Glomerular endothelial cell (primary cell): ENCODE data around the gene TRAPPC4. TPM values are rescaled to one million over a fixed set of nuclear protein-coding genes. Genes with fewer than 3 reads are reported as not detected.
"Not testable (repeated sequence)": the region's sequence is repeated elsewhere in the genome, so short reads cannot be mapped to it uniquely, and the experiment has no call there.

ENCODE experiments used
- DNase-seq: peaks from one replicate; pipeline ENCODE4 v3.0.0-alpha.2; 2011; ENCODE audit warnings: low read depth, low spot score; ENCODE audit errors: extremely low read depth
- total RNA-seq: library from RNA; depleted of rRNA; stranded (reverse); fragments of >200 nt; gene quantifications from 2 replicates; pipeline ENCODE4 v1.2.3, GENCODE V29; 2015

The TRAPPC4 gene
- total RNA-seq, 1 donor from 2014 or later: 76.3 TPM

GRCh38 chr11:119030329-119031047 lies 11.9 kb downstream of the TRAPPC4 start, which contains the start of gene SLC37A4:
Gene SLC37A4 (minus strand): TSS chr11:119030877.
- peak; percentile 81 for DNase-seq

GRCh38 chr11:119031912-119032280 lies 13.3 kb downstream of the TRAPPC4 start:
- no peak for DNase-seq

- DNase-seq: not testable (repeated sequence)
Observed at GRCh38 chr11:119033421-119033820, 14.9 kb downstream of the TRAPPC4 start.

DNA sequence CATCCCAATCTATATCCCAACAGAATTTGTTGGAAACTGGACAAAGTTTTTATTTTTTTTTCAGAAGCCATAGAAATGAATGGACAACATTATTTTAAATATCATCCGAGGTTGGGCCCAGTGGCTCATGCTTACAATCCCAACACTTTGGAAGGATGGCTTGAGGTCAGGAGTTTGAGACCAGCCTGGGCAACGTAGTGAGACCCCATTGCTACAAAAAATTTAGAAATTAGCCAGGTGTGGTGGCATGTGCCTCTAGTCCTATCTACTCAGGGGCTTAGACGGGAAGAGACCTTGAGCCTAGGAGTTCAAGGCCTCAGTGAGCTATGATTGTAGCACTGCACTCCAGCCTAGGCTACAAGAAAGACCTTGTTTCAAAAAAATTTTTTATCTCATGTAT lies 16.2 kb downstream of the TRAPPC4 start:
- no peak for DNase-seq

GRCh38 chr11:119038884-119039283 lies 20.3 kb downstream of the TRAPPC4 start:
- DNase-seq: no peak

DNA sequence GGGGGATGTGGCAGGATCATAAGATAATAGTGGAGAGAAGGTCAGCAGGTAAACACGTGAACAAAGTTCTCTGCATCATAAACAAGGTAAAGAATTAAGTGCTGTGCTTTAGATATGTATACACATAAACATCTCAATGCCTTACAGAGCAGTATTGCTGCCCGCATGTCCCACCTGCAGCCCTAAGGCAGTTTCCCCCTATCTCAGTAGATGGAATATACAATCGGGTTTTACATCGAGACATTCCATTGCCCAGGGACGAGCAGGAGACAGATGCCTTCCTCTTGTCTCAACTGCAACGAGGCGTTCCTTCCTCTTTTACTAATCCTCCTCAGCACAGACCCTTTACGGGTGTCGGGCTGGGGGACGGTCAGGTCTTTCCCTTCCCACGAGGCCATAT lies 20.9 kb downstream of the TRAPPC4 start:
- not testable (repeated sequence) for DNase-seq

DNA sequence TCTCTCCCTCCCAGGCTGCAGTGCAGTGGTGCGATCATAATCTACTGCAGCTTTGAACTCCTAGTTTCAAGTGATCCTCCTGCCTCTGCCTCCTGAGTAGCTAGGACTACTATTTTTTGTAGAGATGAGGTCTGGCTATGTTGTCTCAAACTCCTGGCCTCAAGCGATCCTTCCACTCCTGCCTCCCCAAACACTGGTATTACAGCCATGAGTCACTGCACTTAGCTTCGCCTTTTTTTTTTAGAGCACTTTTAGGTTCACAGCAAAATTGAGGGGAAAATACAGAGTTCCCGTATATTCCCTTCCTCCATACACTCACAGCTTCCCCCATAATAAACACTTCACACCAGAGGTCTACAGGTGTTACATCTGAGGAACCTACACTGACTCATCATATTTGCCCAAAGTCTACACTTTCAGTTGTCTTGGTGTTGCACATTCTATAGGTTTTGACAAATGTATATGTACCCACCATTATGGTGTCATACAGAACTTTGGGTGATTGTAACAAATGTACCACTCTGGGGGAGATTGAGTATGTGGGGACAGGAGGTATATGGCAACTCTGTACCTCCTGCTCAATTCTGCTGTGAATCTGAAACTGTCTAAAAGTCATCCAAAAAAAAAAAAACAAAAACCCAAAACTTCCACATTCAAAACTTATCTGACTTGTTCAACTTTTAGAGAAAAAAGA lies 23.4 kb downstream of the TRAPPC4 start:
- no peak for DNase-seq

GRCh38 chr11:119042927-119043326 lies 24.4 kb downstream of the TRAPPC4 start:
- no peak for DNase-seq

DNA sequence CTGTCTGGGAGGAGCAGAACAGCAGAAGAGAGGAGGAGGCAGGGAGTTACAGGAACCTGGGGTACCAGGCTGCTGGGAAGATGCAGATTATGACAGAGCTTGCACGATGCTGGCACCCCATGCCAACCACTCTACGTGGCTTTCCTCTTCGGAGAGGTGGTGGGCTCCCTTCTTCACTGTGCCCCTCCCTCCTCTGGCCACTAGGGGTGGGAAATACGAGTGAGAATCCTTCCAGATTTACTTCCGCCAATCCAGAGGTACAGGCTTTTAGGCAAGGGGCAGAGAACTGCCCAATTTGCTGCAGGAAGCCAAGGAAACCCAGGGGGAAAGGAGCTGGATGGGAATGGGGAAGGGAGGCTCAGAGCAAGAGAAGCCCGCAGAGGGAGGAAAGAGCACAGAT lies 26.1 kb downstream of the TRAPPC4 start:
- no peak for DNase-seq

DNA sequence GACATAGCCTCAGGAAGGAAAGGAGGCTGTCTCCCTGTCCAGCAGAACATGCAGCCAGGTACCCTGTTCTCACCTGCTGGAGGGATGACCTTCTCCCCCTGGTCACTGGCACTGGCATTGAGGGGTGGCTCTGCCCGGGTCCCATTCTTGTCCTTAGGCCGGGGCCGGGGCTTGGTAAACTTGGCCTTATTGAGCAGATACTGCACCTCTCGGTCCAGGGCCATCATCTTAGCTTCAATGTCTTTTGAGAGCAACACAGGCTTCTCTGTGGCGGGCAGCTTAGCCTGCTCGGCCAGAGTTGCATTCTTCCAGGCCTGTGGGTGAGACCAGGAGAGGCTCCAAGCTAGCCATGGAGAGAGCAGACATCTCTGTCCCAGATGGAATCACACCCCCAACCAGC lies 27.9 kb downstream of the TRAPPC4 start:
- DNase-seq: no peak

GRCh38 chr11:119047205-119047604 lies 28.6 kb downstream of the TRAPPC4 start:
- DNase-seq: no peak

GRCh38 chr11:119048644-119049043 lies 30.1 kb downstream of the TRAPPC4 start:
- DNase-seq: no peak

DNA sequence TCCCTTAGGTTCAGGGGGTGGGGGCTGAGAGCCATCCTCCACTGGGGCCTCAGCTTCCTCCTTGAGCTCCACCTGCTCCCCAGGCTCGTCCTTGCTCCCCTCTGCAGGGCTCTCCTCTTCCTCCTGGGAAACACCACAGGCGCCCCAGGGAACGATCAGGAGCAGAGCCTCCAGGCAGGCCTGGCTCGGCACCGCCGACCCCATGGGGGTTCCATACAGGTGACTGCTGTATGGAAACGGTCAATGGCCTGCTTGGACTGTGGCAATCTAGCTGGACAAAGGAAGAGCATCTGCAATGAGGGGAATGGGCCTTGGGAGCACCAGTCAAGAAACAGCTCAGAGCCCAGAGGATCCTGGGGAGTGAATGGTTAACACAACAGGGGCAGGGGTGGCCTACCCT lies 30.5 kb downstream of the TRAPPC4 start:
- DNase-seq: no peak

GRCh38 chr11:119051440-119052162 lies 33.0 kb downstream of the TRAPPC4 start:
- no peak for DNase-seq

DNA sequence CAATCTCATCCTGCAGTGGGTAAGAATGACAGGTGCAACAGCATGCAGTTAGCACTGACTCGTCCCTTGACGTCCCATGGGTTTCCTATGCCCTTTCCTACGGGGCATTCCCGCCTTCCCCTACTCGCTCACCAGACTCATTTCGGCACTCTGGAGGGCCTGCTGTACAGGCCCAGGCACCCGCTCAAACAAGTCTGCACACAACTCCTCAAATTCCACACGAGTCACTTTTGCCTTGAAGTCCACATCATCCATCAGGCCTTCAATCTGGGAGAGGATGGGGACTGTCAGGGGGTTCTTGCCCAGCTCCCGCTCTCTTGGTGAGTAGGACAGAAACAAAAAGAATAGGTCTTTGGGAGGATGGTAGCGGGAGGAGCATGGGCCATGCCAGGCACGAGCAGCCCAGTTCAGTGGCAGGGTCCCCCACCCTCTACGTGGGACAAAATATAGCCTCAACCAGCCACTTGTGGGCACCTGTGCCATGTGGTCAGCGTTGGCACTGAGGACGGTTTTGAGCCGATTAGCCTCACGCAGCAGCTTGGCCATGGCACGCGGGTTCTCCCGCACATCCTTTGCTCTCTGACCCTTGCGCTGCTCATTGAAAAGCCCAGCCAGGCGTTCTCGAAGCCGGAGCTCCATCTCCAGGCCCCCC lies 33.7 kb downstream of the TRAPPC4 start:
- no peak for DNase-seq

GRCh38 chr11:119054418-119054817 lies 35.9 kb downstream of the TRAPPC4 start:
- DNase-seq: no peak

DNA sequence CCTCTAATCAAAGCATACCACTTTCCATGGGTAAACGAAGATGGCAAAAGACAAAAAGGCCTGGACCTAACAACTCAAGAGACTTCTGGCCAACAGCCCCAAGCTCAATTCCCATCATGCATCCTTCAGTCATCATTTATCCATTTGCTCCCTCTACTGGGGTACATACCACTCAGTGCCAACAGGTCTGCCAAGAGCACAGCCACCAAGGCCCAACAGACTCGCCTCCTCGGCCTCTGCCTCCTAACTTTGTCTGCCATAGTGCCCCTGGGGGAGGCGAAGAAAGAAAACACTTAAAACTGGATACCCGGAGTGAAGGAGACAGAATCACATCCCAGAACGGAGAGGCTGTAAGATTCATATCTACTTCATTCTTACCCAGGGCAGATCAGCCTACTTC lies 37.3 kb downstream of the TRAPPC4 start:
- no peak for DNase-seq

- DNase-seq: no peak
Observed at GRCh38 chr11:119056421-119056999, 37.9 kb downstream of the TRAPPC4 start.

DNA sequence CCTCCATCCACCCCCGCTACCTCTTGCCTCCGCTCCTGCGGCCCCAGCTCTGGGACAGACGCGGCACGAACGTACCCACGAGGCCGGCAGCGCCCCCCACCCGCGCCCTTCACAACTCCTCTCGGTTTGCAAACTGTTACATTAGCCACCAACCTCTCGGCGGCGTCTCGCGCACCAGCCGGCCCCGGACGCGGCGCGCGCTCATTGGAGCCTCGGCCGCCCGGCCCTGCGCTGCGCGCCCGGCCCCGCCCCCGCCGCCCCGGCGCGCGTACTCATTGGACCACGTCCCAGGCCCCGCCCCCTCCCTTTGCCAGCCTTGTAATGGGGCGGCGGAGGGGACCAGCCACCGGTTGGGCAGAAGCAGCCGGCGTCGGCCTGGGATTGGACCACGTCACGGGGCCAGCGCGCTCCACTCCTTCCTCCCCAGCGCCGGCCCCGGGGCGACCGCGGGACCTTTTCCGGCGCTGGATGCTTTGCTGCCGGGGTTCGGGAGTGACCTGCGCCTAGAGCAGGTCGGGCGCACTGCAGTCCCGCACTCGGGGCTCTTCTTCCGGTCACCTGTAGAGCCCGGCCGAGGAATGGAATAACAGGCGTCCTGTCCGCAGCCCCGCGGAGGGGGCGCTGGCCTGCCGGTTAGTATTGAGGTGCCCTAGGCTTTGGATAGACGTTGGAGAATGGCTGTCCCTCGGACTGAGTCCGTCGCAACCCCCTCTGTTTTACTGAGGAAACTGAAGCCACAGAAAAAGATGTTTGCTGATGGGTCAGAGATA lies 38.6 kb downstream of the TRAPPC4 start, which contains the start of gene HYOU1:
Gene HYOU1, minus strand, starts transcription at position 206 of the 770 bp plus-strand sequence. CDS start 1,045 bp downstream, outside the sequence.
- no peak for DNase-seq

GRCh38 chr11:119059128-119059527 lies 40.6 kb downstream of the TRAPPC4 start:
- not testable (repeated sequence) for DNase-seq
